GM19035 (cell line): ENCODE data around the gene ASB17.
"Not testable (repeated sequence)": the region's sequence is repeated elsewhere in the genome, so short reads cannot be mapped to it uniquely, and the experiment has no call there.

Source experiments
- ATAC-seq: cut with Tn5 transposase; IDR thresholded peaks from one replicate; pipeline ENCODE4 v1.9.1; 2021; ENCODE audit not compliant: unreplicated experiment

The ASB17 gene, protein sequence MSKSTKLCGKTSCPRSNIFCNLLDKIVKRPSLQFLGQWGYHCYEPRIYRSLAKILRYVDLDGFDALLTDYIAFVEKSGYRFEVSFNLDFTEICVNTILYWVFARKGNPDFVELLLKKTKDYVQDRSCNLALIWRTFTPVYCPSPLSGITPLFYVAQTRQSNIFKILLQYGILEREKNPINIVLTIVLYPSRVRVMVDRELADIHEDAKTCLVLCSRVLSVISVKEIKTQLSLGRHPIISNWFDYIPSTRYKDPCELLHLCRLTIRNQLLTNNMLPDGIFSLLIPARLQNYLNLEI

DNA sequence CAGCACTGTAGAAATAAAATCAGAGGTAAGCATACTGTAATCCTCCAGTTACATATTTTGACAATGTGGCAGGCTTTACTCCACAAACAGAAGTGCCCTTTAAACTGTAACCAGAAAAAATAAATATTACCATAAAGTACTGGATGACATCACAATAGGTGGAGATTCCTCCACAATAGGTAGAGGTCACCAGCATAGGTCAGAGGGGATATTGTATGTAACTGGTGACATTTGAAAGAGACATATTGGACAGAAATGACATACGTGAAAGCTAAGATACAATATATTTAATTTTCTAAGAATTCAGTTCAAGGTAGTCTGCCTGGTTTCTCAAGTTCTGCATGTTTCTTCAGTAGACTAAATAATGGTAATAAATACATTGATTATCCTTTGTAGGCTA is at the start of gene ASB17:
Gene ASB17, minus strand, starts transcription at position 101 of the 400 bp plus-strand sequence. CDS start 113 bp downstream, outside the sequence.
- no peak for ATAC-seq

GRCh38 chr1:75980972-75981897 is 49.0 kb upstream of the ASB17 start:
- peak; percentile 63 for ATAC-seq

GRCh38 chr1:75970631-75971030 is 38.4 kb upstream of the ASB17 start:
- no peak for ATAC-seq

DNA sequence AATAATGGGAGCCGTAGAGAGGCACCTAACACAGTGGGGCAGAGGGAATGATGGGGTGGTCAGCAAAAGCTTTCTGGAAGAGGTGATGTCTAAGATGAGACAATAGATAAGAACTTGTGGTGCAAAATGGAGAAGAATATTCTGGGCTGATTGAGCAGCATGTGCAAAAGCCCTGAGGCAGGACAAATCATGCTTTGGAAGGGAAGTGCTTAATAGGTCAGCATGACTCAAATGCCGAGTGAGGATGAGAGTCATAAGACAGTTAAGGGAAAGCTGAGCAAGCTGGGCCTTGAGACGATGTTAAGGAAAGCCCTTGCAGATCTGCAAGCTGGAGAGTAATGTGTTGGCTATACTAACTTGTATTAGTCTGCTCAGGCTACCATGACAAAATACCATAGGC is 37.3 kb upstream of the ASB17 start:
- no peak for ATAC-seq

DNA sequence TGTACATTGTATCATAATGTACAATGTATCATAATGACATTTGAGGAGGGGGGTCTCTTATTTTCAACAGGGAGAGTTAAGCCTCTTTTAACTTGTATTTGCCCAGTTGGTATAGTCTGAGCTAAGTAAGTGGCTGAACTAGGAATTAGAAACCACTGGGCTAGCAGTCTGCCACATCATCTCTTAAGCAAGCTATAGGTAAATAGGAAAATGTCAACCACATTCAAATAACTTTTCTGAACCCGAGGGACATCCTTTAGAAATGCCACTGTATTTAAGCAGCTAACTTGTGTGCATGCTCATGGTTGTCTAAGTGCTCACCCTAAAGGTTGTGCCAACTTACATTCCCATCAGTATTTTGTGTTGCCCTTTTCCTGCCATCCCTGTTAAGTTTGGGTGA is 35.5 kb upstream of the ASB17 start:
- peak; percentile 77 for ATAC-seq

DNA sequence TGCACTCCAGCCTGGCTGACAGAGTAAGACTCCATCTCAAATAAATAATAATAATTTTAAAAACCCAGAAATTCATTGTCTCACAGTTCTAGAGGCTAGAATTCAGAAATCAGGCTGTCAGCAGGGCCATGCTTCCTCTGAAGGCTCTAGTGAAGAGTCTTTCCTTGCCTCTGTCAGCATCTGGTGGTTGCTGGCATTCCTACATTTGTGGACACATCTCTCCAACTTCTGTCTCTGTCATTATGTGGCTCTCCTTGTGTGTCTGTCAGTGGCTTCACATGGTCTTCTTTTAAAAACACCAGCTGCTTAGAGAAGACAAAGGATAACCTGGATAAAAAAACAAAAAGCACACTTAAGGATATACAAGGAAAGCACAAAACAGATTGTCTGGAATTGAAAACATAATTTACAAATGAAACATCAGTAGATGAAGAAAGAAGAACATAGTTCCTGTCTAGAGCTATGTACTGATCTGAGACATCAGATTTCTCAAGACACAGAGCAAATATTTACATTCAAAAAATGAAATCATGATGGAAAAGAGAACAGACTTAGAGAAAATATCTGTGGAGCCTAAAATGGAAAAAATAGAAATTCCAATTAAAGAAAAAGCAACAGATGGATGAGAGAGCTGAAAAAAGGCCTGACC is 32.7 kb upstream of the ASB17 start:
- no peak for ATAC-seq

GRCh38 chr1:75964110-75964759 is 32.0 kb upstream of the ASB17 start:
- ATAC-seq, result not testable (repeated sequence)

DNA sequence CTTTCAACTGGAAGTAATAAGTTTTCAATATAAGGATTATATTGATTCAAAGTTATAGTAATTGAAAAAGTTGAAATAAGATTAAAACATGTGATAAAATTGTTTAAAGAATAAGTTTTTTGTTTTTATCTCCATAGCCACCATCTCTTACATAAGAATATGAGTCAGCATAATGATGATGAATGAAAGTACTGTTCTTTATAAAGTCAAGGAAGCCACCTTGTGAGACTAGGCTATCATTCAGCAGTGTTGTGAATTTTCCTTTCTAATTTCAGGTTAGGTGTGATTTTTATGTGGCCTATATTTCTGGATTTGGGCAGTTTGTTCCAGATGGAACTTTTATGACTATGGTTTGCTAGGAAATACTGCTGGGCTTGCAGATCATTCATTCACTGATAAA is 22.4 kb upstream of the ASB17 start:
- ATAC-seq, result no peak

DNA sequence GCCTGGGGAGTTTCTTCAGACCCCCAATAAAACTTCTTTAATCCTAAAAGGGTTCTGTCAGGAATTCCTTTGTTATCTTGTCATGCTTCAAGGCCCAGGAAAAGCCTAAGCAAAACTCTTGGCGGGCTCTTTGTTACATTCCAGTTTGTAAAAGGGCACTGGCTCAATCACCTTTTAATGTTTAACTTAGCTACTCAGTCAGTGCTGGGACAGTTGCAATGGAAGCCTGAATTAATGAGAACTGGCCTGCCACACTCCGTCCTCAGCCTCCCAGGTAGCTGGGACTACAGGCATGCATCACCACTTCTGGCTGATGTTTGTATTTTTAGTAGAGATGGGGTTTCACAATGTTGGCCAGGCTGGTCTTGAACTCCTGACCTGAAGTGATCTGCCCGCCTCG is 21.3 kb upstream of the ASB17 start:
- no peak for ATAC-seq

- no peak for ATAC-seq
These were observed 19.8 kb upstream of the ASB17 start for GRCh38 chr1:75952016-75952415.

GRCh38 chr1:75950176-75950575 is 18.0 kb upstream of the ASB17 start:
- ATAC-seq, result no peak

- not testable (repeated sequence) for ATAC-seq
These were observed 10.8 kb upstream of the ASB17 start for GRCh38 chr1:75943037-75943436.

DNA sequence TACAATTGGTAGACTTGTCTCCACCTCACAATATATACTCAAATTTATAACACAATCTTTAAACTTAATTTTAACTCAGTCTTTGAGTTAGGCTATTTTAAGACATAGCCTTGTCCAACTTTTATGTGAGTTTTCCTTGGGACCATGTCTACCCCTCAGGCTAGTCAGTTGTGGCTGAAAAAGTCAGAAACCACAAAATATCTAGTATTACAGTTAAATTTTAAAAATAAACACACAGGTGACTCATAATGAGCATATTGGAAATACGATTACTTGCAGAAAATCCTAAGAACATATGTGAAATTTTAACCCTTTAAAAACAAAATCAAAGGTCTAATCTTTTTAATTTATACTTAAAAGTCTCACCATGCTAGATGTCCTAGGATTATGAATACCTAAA is 4.8 kb upstream of the ASB17 start:
- ATAC-seq, result no peak

- no peak for ATAC-seq
These were observed 9.5 kb downstream of the ASB17 start for GRCh38 chr1:75922698-75923097.

DNA sequence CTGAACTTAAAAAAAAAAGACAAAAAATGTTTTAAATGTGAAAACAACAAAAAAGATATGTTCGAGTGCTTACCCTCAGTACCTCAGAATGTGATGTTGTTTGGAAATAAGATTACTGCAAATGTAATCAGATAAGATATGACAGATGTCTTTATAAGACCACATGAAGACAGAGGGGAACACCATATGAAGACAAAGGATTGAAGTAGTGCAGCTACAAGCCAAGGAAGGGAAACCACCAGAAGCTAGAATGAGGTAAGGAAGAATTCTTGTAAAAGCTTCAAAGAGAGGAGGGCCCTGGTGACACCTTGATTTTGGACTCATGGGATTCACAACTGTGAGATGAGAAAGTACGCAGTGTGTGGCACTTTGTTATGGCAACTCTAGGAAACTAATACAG is 15.4 kb downstream of the ASB17 start:
- ATAC-seq, result no peak

DNA sequence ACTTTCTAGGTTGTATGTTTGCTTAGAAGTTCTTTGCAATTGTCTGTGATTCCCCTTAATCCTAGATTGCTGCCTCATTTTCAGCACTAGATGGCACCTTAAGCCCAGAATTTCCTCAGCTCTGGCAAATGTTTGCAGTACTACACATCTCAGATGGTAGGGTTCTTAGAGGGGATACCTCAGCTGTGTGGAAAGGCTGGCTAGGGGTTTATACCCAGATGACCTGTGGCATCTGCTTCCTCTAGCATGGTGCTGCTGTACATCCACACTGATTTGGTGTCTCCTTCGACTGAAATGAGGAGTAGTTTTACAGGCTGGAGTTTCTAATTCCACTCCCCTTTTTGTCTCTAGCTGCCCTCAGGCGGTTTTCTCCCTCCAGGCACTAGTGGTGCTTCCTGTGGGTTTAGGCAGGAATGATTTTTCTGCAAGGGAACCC is 23.5 kb downstream of the ASB17 start:
- peak; percentile 95 for ATAC-seq

GRCh38 chr1:75901371-75901770 is 30.8 kb downstream of the ASB17 start:
- no peak for ATAC-seq

GRCh38 chr1:75884437-75884836 is 47.8 kb downstream of the ASB17 start:
- no peak for ATAC-seq

GRCh38 chr1:75879985-75880384 is 52.2 kb downstream of the ASB17 start:
- no peak for ATAC-seq

- no peak for ATAC-seq
These were observed 61.3 kb downstream of the ASB17 start for GRCh38 chr1:75870951-75871350.
